Stimulated activated effector memory CD8-positive, alpha-beta T cell treated with anti-CD3 and anti-CD28 coated beads, Interleukin-12 subunit alpha, Interleukin-12 subunit beta, amount 100 ng/mL, for 72 hours (primary cell): ENCODE results near the gene PRDX3.
"Not testable (repeated sequence)": the region's sequence is repeated elsewhere in the genome, so short reads cannot be mapped to it uniquely, and the experiment has no call there.

Source experiments
- ATAC-seq: fragments of 150-1000 bp; cut with Tn5 transposase; 2 replicates; pipeline ENCODE4 v1.10.0; 2021
- DNase-seq, 2 donors: peaks; one replicate each; pipeline ENCODE4 v3.0.0; 2021 to 2022; ENCODE audit warnings: low spot score in 2 of 2
- H3K27ac Mint-ChIP-seq: one replicate; pipeline ENCODE4 v1.8.0; 2022; ENCODE audit warnings: mild to moderate bottlenecking, mixed read lengths
- H3K36me3 Mint-ChIP-seq: one replicate; pipeline ENCODE4 v1.8.0; 2022; ENCODE audit warnings: mild to moderate bottlenecking, mixed read lengths
- H3K4me1 Mint-ChIP-seq: one replicate; pipeline ENCODE4 v1.8.0; 2022; ENCODE audit warnings: mixed read lengths
- H3K4me3 Mint-ChIP-seq: one replicate; pipeline ENCODE4 v1.8.0; 2022; ENCODE audit warnings: mild to moderate bottlenecking, mixed read lengths
- H3K9me3 Mint-ChIP-seq: one replicate; pipeline ENCODE4 v1.8.0; 2022; ENCODE audit warnings: mixed read lengths

PRDX3 gene

GRCh38 chr10:119190954-119191785 is 12.6 kb upstream of the PRDX3 start:
- no peak overlapping the region for H3K4me3 Mint-ChIP-seq
- ATAC-seq = no peak
- no peak for DNase-seq
- H3K4me1 Mint-ChIP-seq = peaks cover 17% of the 10 kb centered on the region
- no peaks in the 10 kb centered on the region for H3K9me3 Mint-ChIP-seq
- H3K27ac Mint-ChIP-seq = peak overlapping the region; percentile 68
- H3K36me3 Mint-ChIP-seq = no peaks in the 10 kb centered on the region

- H3K9me3 Mint-ChIP-seq = no peaks in the 10 kb centered on the region
- no peaks in the 10 kb centered on the region for H3K36me3 Mint-ChIP-seq
- peak overlapping the region; percentile 68 for H3K27ac Mint-ChIP-seq
- H3K4me3 Mint-ChIP-seq = no peak overlapping the region
- ATAC-seq (no peak), DNase-seq (no peak)
- peaks cover 17% of the 10 kb centered on the region for H3K4me1 Mint-ChIP-seq
Observed at GRCh38 chr10:119190353-119190752, 11.7 kb upstream of the PRDX3 start.

DNA sequence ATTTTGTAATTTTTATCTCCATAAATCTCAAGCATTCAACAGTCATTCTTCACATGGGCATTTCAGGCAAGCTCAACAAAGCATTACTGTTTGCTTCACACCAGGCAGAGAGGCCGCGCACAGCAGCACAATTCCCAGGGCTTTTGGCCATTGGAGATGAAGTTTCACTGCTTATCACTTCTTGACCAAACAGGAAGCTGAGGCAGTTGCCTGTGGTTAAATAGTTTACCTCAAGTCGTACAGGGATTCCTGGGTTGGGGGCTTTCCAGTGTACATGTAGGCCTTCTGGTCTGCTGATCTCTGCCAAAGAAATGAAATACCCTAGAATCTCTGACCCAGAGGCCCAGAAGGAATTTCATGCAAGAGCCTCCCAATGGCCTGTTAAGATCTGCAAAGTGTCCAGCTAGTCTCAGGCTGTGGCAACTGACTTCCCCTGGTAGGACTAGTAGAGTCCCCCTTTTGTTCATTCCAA is 11.2 kb upstream of the PRDX3 start:
- peak; percentile 34 for ATAC-seq
- no peak for DNase-seq
- H3K4me3 Mint-ChIP-seq = no peak overlapping the region
- H3K27ac Mint-ChIP-seq = no peak overlapping the region
- no peaks in the 10 kb centered on the region for H3K36me3 Mint-ChIP-seq
- H3K4me1 Mint-ChIP-seq = peaks cover 17% of the 10 kb centered on the region
- no peaks in the 10 kb centered on the region for H3K9me3 Mint-ChIP-seq

DNA sequence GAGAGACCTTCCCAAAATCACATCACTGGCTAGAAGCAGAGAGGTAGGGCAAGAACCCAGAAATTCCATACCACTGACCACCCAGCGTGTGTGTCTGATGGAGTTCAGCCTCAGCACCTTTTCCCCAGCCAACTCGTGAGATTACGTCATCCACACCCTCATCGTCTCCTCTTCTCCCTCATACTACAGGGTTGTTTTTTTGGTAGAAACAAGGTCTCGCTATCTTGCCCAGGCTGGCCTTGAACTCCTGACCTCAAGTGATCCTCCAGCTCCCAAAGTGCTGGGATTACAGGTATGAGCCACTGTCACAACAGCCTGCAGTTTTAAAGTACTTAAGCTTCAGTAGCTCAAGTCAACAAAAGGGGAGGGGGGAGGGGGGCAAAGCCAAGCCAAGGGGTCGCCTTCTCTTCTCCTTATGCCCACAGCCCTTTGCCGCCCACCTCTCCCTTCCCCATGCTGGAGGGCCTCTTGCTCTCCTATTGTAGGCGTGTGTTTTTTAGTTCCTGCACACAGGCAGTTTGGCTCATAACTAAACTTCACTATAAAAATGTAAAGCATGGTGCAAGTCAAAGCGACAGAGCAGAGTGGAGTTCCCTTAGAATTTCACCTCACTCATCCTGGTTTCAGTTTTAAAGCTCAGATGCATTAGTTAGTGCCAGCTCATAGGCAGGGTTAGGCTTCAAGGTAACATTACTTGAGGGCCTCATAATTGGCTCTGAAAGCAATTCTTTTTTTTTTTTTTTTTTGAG is 5.2 kb upstream of the PRDX3 start:
- peaks cover 7% of the 10 kb centered on the region for H3K4me1 Mint-ChIP-seq
- peak overlapping the region; percentile 41 for H3K4me3 Mint-ChIP-seq
- H3K9me3 Mint-ChIP-seq = no peaks in the 10 kb centered on the region
- ATAC-seq (peak; percentile 87), DNase-seq (no peak)
- H3K36me3 Mint-ChIP-seq = no peaks in the 10 kb centered on the region
- peak overlapping the region; percentile 9 for H3K27ac Mint-ChIP-seq

DNA sequence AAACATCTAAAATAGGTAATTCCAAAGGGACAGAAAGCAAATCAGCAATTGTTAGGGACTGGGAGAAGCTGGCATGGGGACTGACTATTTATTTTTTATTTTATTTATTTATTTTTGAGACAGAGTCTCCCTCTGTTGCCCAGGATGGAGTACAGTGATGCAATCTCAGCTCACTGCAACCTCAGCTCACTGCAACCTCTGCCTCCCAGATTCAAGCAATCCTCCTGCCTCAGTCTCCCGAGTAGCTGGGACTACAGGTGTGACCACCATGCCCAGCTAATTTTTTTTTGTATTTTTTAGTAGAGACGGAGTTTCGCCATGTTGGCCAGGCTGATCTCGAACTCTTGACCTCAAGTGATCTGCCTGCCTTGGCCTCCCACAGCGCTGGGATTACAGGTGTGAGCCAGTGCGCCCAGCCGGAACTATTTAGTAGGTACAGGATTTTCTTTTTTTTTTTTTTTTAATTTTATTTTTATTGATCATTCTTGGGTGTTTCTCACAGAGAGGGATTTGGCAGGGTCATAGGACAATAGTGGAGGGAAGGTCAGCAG is 2.3 kb upstream of the PRDX3 start:
- not testable (repeated sequence) for H3K4me3 Mint-ChIP-seq, DNase-seq, H3K9me3 Mint-ChIP-seq, H3K27ac Mint-ChIP-seq, ATAC-seq
- Mint-ChIP-seq H3K4me1 (peaks cover 27% of the 10 kb centered on the region), H3K36me3 (peaks cover 27% of the 10 kb centered on the region)

- H3K36me3 Mint-ChIP-seq = peaks cover 58% of the 10 kb centered on the region
- H3K27ac Mint-ChIP-seq = peak overlapping the region; percentile 100
- peak overlapping the region; percentile 99 for H3K4me3 Mint-ChIP-seq
- DNase-seq (no peak), ATAC-seq (peak; percentile 82)
- H3K4me1 Mint-ChIP-seq = peaks cover 33% of the 10 kb centered on the region
- H3K9me3 Mint-ChIP-seq = no peaks in the 10 kb centered on the region
Observed at GRCh38 chr10:119177708-119178371, 772 bp downstream of the PRDX3 start.

DNA sequence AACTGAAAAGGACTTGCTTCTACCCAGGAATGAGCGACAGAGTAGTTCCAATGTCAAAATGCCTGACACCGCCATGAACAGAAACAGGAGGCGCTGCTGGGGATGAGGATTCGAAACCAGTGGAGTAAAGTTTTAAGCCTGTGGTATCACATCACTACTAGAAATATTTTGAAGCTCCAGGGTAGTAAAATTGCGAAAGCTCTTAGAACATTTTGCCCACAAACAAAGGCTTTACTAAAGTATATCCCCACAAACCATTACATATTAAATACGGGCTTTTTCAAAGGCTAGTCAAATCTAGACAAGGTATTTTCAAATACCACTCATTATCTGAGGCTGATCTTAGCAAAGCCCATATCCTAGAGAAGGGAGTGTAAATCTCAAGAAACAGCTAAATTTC is 2.4 kb downstream of the PRDX3 start:
- Mint-ChIP-seq H3K27ac (peak overlapping the region; percentile 100), H3K9me3 (no peaks in the 10 kb centered on the region), H3K4me3 (peak overlapping the region; percentile 99), H3K36me3 (peaks cover 74% of the 10 kb centered on the region), H3K4me1 (peaks cover 33% of the 10 kb centered on the region)
- peak in 1 of 2 donors; percentile 65 for DNase-seq
- ATAC-seq = peak; percentile 64

- ATAC-seq (no peak), DNase-seq (no peak)
- H3K4me1 Mint-ChIP-seq = peaks cover 33% of the 10 kb centered on the region
- no peaks in the 10 kb centered on the region for H3K9me3 Mint-ChIP-seq
- no peak overlapping the region for H3K27ac Mint-ChIP-seq
- no peak overlapping the region for H3K4me3 Mint-ChIP-seq
- peaks cover 95% of the 10 kb centered on the region for H3K36me3 Mint-ChIP-seq
Observed at GRCh38 chr10:119174109-119174508, 4.5 kb downstream of the PRDX3 start.

GRCh38 chr10:119167041-119167440 is 11.6 kb downstream of the PRDX3 start:
- Mint-ChIP-seq H3K36me3 (peaks cover 86% of the 10 kb centered on the region), H3K4me3 (peak overlapping the region; percentile 85), H3K9me3 (no peaks in the 10 kb centered on the region), H3K27ac (peak overlapping the region; percentile 90), H3K4me1 (peaks cover 38% of the 10 kb centered on the region)
- ATAC-seq = no peak
- DNase-seq = no peak

DNA sequence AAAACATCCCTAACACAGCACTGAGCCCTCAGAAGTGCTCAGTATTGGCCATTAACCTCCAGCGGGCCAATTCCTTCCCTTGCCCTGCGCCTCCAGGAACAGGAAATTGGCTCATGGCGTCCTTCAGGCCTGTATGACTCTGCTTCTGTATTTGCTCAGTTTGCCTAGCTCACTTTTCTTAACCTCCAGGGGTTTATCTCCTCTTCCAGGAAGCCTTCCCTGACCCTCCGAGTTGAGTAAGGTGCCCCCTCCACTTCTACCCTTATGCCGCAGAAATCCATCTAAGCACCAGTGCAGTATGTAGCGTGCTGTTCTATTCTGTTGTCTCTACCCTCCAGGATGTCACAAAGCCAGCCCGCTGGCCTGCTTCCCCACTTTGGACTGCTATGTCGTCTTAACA is 12.0 kb downstream of the PRDX3 start:
- Mint-ChIP-seq H3K4me3 (peak overlapping the region; percentile 85), H3K36me3 (peaks cover 86% of the 10 kb centered on the region), H3K4me1 (peaks cover 43% of the 10 kb centered on the region), H3K27ac (peak overlapping the region; percentile 90), H3K9me3 (no peaks in the 10 kb centered on the region)
- DNase-seq (no peak), ATAC-seq (no peak)

DNA sequence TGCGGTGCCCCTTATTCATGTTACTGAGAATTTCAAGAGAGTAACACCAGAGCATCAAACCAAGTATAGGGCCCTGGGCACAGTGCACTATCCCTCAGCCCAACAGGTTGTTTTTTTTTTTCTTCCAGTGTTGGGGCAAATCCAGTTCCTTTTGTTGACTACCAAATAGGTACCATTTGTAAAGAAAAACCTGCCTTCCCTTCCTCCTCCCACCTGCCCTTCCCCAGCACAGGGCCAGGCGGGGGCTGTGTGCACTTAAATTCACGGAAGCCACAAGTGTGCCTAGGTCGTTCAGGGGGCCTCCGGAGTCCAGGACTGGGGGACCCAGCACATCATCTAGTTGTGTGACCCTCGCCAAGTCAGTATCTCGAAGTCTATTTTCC is 12.5 kb downstream of the PRDX3 start:
- Mint-ChIP-seq H3K4me1 (peaks cover 44% of the 10 kb centered on the region), H3K9me3 (no peaks in the 10 kb centered on the region), H3K36me3 (peaks cover 86% of the 10 kb centered on the region), H3K27ac (peak overlapping the region; percentile 90), H3K4me3 (peak overlapping the region; percentile 85)
- DNase-seq (no peak), ATAC-seq (peak; percentile 22)

- Mint-ChIP-seq H3K4me1 (peaks cover 44% of the 10 kb centered on the region), H3K36me3 (peaks cover 86% of the 10 kb centered on the region)
- ATAC-seq = peak; percentile 94
Observed at GRCh38 chr10:119165171-119166117, 13.2 kb downstream of the PRDX3 start, which contains the start of gene SFXN4. SFXN4 (minus strand) TSS chr10:119165714; CDS start chr10:119165647, 67 bp downstream.

GRCh38 chr10:119162452-119163092 is 16.0 kb downstream of the PRDX3 start:
- H3K4me3 Mint-ChIP-seq = no peak overlapping the region
- DNase-seq (no peak), ATAC-seq (no peak)
- peaks cover 86% of the 10 kb centered on the region for H3K36me3 Mint-ChIP-seq
- H3K27ac Mint-ChIP-seq = no peak overlapping the region
- H3K4me1 Mint-ChIP-seq = peaks cover 44% of the 10 kb centered on the region
- no peaks in the 10 kb centered on the region for H3K9me3 Mint-ChIP-seq

More at GRCh38 chr10:119165171-119166117, 13.2 kb downstream of the PRDX3 start, which contains the start of gene SFXN4:
- Mint-ChIP-seq H3K4me3 (peak within 1 kb of the TSS; percentile 85), H3K27ac (peak within 1 kb of the TSS; percentile 90), H3K9me3 (no peaks in the 10 kb centered on the region)
- DNase-seq = peak; percentile 74 to 89
